Ureter (tissue), 1 donor: ENCODE data around the gene UNK. TPM values are rescaled to one million over a fixed set of nuclear protein-coding genes. Genes with fewer than 3 reads are reported as not detected.
"Not testable (repeated sequence)": the region's sequence is repeated elsewhere in the genome, so short reads cannot be mapped to it uniquely, and the experiment has no call there.

Experiments
- DNase-seq: peaks from one replicate; pipeline ENCODE4 v3.0.0-alpha.2; 2020; ENCODE audit warnings: low spot score
- total RNA-seq: library from RNA; stranded (reverse); gene quantifications from one replicate; pipeline ENCODE4 v1.2.4, GENCODE V29; 2023
- donor health status: DM: yes; HTN: yes; CAD: no.

Gene UNK
- total RNA-seq, 1 donor from 2014 or later: 49.2 TPM

DNA sequence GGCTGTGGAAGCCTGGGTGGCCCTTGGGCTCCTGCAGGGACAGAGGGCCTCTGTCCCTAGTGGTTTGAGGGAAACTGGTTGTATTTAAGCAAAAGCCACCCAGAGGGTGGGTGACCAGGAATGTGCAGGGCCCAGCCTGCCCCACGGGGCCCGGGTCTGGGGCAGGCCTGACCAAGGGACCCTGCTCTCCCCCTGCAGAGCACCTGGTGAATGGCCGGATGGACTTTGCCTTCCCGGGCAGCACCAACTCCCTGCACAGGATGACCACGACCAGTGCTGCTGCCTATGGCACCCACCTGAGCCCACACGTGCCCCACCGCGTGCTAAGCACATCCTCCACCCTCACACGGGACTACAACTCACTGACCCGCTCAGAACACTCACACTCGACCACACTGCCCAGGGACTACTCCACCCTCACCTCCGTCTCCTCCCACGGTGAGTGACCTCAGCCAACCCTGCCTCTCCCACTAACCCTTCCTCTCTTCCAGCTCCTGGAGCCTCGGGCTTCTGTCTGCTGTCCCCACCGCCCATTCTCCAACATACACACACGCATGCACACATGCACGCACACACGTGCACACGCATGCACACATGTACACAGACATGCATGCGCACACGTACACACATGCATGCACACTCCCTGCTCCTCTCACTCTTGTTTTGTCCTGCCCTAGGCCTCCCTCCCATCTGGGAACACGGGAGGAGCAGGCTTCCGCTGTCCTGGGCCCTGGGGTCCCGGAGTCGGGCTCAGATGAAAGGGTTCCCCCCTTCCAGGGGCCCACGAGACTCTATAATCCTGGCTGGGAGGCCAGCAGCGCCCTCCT lies 30.0 kb upstream of the UNK start:
- DNase-seq: no peak

DNA sequence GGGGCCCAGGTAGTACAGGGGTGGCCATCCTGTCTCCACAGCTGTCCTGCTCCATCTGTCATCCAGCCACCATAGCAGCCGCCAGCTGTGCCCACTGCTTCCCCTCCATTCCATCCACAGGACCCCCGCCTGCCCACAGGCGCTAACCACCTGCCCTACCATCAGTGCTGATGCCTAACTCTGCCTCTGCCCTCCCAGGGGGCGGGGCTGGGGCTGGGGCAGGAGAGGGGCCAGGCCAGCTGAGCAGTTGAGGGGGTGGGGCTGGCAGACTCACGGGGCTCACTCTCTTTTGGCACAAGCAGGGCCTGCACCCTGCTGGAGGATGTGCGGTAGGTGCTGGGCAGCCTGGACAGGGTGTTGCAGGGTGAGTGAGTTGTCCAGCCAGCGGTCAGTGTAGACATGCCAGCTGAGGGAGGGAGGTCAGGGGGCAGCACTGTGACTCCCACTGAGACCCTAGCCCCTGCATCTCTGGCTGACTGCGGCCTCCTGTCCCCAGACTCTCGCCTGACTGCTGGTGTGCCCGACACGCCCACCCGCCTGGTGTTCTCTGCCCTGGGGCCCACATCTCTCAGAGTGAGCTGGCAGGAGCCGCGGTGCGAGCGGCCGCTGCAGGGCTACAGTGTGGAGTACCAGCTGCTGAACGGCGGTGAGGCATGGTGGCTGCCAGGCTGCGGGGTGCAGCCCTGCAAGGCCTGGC lies 29.3 kb upstream of the UNK start:
- no peak for DNase-seq

DNA sequence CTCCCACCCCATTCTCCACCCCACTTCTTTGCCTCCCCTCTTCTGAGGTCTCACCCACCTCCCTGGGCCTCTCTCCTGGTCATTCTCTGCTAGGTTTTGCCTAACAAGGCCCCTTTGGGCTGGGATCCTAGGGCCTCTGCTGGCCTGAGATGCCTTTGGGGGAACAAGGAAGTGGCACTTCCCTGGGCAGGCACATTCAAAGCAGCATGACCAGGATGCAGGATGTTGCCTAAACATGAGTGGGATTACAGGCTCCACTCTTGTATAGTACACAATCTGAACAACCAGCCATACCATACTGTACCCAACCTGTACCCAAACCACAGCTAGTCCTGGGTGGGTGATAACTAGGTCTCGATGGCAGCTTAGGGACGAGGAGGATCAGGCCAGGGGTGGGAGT lies 28.6 kb upstream of the UNK start:
- no peak for DNase-seq

DNA sequence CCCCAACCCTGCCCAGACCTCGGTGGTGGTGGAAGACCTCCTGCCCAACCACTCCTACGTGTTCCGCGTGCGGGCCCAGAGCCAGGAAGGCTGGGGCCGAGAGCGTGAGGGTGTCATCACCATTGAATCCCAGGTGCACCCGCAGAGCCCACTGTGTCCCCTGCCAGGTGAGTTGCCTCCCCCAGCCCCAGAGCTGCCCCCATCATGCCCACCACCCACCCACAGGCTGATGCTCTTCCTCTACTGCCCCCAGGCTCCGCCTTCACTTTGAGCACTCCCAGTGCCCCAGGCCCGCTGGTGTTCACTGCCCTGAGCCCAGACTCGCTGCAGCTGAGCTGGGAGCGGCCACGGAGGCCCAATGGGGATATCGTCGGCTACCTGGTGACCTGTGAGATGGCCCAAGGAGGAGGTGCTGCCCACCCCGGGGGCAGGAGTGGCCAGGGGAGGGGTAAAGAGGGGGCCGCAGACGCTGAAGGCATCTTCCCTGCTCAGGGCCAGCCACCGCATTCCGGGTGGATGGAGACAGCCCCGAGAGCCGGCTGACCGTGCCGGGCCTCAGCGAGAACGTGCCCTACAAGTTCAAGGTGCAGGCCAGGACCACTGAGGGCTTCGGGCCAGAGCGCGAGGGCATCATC lies 28.0 kb upstream of the UNK start:
- DNase-seq: no peak

DNA sequence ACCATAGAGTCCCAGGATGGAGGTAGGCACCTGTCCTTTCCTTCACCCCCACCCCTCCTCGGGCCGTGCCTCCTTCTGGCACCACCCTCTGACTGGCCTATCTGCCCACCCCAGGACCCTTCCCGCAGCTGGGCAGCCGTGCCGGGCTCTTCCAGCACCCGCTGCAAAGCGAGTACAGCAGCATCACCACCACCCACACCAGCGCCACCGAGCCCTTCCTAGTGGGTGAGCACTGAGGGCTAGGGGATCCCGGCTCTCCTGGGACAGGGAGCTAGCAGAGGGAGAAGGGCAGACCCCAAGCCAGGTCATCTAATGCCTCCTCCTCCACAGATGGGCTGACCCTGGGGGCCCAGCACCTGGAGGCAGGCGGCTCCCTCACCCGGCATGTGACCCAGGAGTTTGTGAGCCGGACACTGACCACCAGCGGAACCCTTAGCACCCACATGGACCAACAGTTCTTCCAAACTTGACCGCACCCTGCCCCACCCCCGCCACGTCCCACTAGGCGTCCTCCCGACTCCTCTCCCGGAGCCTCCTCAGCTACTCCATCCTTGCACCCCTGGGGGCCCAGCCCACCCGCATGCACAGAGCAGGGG lies 27.4 kb upstream of the UNK start:
- DNase-seq: no peak

DNA sequence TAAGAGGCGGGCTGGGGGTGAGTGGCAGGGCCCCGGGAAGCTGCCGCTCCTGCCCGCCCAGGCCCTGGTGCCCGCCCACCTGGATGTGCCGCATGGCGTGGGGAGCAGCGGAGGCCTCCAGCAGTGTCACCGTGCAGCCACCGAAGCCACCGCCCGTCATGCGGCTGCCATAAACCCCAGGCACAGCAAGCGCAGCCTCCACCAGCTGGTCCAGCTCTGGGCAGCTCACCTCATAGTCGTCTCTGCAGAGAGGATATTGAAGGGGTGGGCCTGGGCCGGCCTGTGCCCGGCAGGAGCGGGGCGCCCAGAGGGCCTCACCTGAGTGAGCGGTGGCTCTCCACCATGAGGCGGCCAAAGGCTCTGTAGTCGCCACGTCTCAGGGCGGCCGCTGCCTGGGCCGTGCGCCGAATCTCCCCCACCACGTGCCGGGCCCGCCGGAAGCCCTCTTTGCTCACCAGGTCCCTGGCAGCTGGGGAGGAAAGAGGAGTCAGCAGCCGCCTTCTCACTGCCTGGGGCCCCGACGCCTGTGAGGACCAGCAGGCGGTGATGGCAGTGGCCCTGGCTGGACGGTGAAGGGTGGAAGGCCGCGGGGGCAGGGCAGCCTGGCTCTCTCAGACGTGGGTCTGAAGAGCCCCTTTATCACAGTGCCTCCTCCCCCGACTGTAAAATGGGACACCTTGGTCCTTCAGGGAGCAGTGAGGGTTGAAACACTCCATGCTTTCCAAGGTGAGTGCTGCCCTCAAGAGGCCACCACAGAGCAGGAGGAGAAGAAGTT lies 26.3 kb upstream of the UNK start:
- no peak for DNase-seq

DNA sequence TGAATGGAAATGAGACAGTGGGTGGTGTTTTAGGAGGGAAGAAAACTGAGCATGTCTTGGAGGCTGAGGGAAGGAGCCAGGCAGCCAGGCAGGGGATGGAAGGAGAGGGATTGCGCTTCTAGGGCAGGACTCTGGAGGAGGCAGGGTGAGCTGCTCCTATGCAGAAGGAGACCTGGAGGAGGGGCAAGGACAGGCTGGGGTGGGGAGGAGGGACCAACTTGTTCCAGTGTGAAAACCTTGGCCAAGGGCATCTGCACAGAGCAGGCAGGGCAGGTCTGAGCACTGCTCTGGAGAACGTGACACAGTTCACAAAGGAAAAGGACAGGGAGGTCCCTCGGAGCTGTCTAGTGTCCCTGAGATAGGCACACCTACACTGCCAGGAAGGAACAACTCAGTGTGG lies 25.1 kb upstream of the UNK start:
- DNase-seq: no peak

DNA sequence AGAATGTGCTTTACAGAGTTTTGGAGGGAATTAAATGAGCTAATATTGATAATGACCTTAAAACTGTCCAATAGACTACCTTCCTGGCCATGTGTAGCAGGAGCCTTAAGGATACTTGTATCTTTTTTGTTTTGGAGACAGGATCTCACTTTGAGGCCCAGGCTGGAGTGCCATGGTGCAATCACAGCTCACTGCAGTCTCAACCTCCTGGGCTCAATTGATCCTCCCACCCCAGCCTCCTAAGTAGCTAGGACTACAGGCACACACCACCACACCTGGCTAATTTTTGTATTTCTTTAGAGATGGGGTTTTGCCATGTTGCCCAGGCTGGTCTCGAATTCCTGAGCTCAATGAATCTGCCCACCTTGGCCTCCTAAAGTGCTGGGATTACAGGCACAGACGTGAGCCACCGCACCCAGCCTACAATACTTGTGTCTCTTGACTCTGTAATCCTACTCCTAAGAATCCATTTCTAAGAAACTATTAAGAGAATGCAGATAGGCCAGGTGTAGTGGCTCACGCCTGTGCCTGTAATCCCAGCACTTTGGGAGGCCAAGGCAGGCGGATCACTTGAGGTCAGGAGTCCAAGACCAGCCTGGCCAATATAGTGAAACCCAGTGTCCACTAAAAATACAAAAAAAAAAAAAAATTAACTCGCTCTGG lies 24.5 kb upstream of the UNK start:
- DNase-seq: not testable (repeated sequence)

DNA sequence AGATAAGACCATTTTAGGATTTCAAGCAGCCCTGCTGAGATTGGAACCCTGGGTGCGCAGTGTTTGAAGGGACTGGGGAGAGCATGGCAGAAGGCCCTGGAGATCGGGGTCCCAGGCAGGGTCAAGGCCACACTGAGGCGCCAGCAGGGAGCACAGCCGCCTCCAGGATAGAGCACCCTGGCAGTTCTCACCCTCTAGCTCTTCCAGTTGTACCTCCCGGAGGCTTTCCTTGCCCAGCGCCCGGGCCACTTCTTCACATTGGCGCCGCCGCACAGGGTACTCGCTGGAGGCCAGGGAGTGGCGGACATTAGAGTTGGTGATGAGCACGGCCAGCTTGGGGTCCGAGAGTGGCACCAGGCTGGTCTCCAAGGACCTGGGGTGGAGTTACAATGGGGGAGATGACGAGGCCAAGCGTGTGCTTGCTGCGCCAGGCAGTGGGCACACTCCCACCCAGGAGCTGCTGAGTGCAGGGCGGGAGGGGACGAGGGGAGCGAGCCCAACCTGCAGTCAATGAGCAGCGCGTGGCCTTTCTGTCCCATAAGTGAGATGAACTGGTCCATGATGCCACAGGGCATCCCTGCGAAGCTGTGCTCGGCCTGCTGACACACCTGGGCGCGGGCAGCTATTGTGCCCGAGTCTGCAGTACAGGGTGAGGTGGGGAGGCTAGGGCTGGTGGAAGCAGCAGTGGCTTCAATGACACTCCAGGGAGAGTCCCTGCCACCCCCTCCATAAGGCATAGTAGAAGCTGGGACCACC lies 21.9 kb upstream of the UNK start:
- DNase-seq: no peak

DNA sequence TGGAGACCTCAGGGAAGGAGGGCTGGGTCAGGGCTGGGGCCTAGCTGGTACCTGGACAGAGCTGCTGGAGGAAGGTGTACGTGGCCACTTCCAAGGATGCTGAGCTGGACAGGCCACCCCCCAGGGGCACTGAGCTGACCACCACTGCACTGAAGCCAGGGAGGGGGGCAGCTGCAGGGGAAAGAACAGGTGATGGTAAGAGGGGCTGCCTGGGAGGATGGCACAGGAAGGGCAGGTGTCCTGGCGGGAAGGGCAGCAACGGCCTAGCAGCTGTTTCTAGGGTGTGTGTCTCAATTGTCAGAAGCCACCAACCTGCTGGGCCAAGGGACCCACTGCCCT lies 21.4 kb upstream of the UNK start:
- DNase-seq: no peak

DNA sequence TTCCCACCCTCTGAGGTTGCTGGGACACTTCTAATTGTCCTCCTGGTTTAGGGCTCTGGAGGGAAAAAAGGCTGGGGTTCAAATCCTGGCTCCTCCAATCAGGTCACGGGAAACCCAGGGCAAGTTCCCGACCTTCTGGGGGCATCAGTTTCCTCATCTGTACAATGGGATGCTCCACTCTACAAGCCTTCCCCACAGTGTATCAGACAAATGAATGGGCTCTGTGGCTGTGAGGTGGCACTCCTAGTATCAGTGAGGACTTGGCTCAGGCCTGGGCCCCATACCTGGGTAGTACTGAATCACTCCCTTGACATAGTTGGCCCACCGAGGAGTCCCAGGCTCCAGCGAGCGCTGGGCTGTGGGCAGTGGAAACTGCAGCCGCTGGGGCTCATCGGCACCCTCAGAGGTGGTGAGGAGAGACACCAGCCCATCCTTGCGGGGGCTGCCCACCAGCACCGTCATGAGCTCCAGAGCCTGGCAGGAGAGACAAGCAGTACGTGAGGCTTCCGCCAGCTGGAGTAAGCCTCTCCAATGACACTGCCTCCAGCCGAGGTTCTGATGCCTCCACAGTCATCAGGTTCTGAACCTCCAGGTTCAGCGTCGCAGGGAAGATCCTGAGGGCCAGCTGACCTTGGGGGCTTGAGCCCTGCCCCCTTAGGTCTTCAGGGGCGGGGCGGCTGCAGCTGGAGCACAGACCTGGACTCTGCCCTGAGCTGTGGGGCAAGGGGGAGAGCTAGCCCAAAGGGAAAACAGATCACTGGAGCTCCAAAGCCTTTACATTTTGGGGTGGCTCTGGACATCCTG lies 20.8 kb upstream of the UNK start:
- DNase-seq: no peak

DNA sequence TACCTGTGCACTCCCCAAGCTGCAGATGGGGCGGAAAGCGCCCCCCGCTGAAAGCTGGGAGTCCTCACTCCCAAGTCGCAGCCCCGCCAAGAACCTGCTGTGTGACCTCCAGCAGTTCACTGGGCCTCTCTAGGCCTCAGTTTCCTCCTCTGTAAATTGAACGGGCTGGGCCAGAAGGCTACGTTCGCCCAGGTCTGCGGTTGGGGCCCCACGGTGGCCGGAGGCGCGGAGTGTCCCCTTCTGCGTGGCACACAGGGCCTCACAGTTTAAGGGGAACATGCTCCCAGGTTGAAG lies 20.2 kb upstream of the UNK start:
- no peak for DNase-seq

DNA sequence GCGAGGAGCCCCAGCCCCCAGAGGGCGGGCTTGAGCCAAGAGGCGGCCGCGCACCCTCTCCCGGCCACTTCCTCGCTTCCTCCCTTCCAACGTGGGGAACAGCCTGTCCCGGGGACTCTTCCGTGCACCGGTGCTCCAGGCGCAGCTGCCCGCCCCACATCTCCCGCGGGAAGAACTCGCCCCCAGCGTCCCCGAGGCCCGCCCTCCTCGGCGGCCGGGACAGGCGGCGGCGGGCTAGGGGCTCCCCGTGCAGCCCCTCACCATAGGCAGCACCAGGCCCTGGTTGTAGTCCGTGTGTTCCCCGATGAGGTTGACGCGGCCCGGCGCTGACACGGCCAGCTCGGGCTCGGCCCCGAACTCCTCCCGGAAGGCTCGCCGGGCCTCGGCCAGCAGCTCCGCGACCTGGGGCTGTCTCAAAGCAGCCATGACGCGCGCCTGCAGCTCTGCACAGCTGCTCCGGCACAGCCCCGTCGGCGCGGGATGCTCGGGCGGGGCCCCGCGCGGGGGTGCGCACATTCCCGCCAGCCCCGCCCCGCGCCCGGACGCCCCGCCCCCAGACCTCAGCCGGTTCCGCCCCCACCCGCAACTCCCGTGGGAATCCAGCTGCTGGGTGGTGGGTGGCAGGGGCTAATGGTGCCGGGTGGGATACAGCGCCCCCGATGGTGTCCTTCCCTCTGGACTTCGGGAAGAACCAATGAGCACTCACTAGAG lies 19.7 kb upstream of the UNK start, which contains the start of gene GALK1:
GALK1 (minus strand) TSS at position 482 of the 711 bp plus-strand sequence; CDS start at position 426, 56 bp downstream.
- peak; percentile 77 for DNase-seq

DNA sequence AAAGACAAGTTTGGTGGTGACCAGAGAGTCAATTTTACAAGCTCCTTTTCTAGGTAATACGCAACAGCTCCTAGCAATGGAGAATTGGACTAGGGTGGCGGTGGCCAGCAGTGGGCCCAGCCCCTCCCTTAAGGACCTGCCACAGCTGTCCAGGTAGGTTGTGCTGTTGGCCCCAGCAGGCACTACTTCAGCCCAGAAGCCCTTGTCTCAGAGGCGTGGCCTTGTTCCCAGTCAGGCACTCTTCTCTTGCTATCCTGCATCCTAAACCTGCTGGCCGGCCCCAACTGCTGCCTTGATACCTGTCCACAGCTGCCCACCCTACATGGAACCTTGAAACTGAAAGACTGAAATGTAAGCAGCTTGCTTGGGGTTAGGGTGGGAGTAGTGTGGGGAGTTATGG lies 18.6 kb upstream of the UNK start:
- DNase-seq: no peak

DNA sequence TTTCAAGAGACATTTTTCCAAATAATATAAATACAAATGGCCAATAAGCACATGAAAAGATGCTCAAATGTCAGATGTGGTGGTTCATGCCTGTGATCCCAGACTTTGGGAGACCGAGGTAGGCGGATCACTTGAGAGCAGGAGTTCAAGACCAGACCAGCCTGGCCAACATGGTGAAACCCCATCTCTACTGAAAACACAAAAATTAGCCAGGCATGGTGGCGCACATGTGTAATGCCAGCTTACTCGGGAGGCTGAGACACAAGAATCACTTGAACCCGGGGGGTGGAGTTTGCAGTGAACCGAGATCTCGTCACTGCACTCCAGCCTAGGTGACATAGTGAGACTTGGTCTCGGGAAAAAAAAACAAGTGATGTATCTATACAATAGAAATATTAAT lies 16.7 kb upstream of the UNK start:
- no peak for DNase-seq

DNA sequence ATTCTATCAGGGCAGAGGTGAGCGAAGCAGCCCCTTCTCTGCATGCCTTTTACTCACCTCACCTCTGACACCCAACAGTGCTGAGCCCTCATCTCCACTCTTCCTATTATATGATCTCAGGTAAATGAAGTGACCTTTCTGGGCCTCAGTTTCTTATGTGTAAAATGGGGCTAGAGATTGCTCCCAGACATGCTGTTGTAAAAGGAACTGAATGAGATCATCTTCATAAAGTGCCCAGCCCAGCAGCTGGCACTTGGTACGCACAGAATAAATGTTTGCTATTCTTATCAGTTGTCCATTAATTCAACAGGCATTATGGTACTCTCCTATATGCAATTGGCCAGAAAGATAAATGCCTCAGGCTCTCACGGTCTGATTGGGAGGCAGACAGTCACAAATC lies 15.1 kb upstream of the UNK start:
- no peak for DNase-seq

DNA sequence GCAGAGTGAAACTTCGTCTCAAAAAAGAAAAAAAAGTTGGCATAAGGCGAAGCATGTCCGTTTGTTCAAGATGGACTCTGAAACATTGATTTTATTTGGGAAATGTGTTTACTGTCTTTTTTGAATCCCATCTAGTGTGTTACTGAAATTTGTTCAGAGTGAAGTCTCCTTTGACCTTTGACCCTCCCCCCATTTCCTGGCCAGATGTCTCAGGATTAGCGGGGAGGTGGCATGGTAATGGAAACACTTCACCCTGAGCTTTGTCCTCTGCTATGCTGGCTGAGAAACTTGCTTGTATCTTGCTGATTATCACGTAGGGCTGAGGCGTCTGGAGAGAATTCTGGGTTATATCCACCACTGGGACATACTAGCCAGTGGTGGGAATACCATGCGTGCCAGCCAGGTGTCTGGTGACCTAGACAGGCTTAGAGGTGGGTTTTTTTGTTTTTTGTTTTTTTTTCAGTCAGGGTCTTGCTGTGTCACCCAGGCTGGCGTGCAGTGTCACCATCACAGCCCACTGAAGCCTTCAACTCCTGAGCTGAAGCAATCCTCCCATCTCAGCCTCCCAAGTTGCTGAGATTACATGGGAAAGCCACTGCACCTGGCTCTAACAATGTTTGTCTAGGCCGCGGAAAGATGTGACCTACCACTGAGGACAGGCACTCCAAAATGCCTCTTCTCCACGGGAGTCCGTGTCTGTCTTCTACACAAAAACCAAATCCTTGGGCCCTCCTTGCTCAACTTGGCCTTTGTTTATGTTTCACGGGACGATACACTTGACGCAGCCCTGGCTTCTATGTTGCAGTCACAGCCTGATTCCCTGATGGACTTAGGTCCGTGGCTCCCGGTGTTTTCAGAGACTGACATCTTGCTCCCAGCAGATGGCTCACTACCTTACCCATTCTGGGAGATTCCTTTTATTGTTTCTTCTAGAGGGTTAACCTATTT lies 13.0 kb upstream of the UNK start:
- no peak for DNase-seq
